Measurements from ENCODE around the gene SLC26A3. TPM values are rescaled to one million over a fixed set of nuclear protein-coding genes. Genes with fewer than 3 reads are reported as not detected.

SLC26A3 gene
- total RNA-seq, 1 experiment from 2014 or later, result not detected

DNA sequence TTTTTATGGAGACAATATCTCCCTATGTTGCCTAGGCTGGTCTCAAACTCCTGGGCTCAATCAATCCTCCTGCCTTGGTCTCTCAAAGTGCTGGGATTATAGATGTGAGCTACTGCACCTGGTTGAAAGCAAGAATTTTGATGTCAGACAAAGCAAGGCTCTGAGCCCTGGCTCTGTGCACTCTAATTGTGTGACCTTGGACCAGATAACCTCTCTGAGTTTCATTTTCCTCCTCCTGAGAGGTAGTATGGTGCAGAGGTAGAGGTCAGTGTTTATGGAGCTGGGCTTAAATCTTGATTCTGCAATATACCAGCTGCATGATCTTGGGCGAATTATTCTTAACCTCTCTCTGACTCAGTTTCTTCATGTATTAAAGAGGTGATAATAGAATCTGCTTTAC is 31.4 kb upstream of the SLC26A3 start:
- no TSS peak for BruUV-seq (replicated peaks)
- no peak overlapping the region for H3K9ac ChIP-seq (ENCODE audit: low read length)
- ChIA-PET POLR2A (ENCODE audit: unreplicated experiment) (interaction anchor here (0.7 kb wide), 1 partner anchor 689 kb away, joined by 4 read pairs; no protein-coding TSS in a partner anchor), CTCF (no interaction called here)
- H3K4me2 ChIP-seq (ENCODE audit: low read length), result no peak overlapping the region
- H3K4me3 ChIP-seq (ENCODE audit: low read length), result no peak overlapping the region
- no peak for TF ChIP-seq EZH2phosphoT487 (IDR thresholded peaks at IDR 0.05; ENCODE audit: borderline replicate concordance, low read length)
- TF ChIP-seq EZH2 (IDR thresholded peaks at IDR 0.05; ENCODE audit: low read length, unreplicated experiment), result no peak
- TF ChIP-seq, protein P1, sequence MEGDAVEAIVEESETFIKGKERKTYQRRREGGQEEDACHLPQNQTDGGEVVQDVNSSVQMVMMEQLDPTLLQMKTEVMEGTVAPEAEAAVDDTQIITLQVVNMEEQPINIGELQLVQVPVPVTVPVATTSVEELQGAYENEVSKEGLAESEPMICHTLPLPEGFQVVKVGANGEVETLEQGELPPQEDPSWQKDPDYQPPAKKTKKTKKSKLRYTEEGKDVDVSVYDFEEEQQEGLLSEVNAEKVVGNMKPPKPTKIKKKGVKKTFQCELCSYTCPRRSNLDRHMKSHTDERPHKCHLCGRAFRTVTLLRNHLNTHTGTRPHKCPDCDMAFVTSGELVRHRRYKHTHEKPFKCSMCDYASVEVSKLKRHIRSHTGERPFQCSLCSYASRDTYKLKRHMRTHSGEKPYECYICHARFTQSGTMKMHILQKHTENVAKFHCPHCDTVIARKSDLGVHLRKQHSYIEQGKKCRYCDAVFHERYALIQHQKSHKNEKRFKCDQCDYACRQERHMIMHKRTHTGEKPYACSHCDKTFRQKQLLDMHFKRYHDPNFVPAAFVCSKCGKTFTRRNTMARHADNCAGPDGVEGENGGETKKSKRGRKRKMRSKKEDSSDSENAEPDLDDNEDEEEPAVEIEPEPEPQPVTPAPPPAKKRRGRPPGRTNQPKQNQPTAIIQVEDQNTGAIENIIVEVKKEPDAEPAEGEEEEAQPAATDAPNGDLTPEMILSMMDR (conservative IDR thresholded peaks at IDR 0.05; ENCODE audit: low read depth, low read length), result no peak
- no peak for DNase-seq
- H3K79me2 ChIP-seq (ENCODE audit: low read length), result no peaks in the 10 kb centered on the region
- H3K4me1 ChIP-seq (ENCODE audit: insufficient read depth, low read length), result no peaks in the 10 kb centered on the region
- H4K20me1 ChIP-seq (ENCODE audit: low read length), result no peaks in the 10 kb centered on the region
- H3K27me3 ChIP-seq (ENCODE audit: low read length), result peaks cover 32% of the 10 kb centered on the region
- H3K9me3 ChIP-seq (ENCODE audit: low read length), result no peaks in the 10 kb centered on the region
- no peak for ATAC-seq
- intact Hi-C loops (cut with micrococcal nuclease), result no loop called here
- no peak overlapping the region for H3K27ac ChIP-seq (ENCODE audit: low read length)
- H3K36me3 ChIP-seq (ENCODE audit: low read depth, low read length), result no peaks in the 10 kb centered on the region
- H3F3A ChIP-seq (ENCODE audit: low read length, unreplicated experiment), result no peaks in the 10 kb centered on the region
- no peak overlapping the region for H2AFZ ChIP-seq (ENCODE audit: low read length)
- no peaks in the 10 kb centered on the region for H3K9me2 ChIP-seq (replicated peaks; ENCODE audit: low read length)

- BruUV-seq (replicated peaks), result no TSS peak
- no peak overlapping the region for H3K27ac ChIP-seq (ENCODE audit: low read length)
- no peaks in the 10 kb centered on the region for H3F3A ChIP-seq (ENCODE audit: low read length, unreplicated experiment)
- no peak overlapping the region for H2AFZ ChIP-seq (ENCODE audit: low read length)
- no peaks in the 10 kb centered on the region for H3K79me2 ChIP-seq (ENCODE audit: low read length)
- H3K9me2 ChIP-seq (replicated peaks; ENCODE audit: low read length), result no peaks in the 10 kb centered on the region
- no peak overlapping the region for H3K9ac ChIP-seq (ENCODE audit: low read length)
- no peak overlapping the region for H3K4me3 ChIP-seq (ENCODE audit: low read length)
- ATAC-seq (no peak), DNase-seq (no peak)
- H4K20me1 ChIP-seq (ENCODE audit: low read length), result no peaks in the 10 kb centered on the region
- no peaks in the 10 kb centered on the region for H3K4me1 ChIP-seq (ENCODE audit: insufficient read depth, low read length)
- ChIA-PET POLR2A (ENCODE audit: unreplicated experiment) (no interaction called here), CTCF (no interaction called here)
- no peaks in the 10 kb centered on the region for H3K9me3 ChIP-seq (ENCODE audit: low read length)
- H3K27me3 ChIP-seq (ENCODE audit: low read length), result peaks cover 32% of the 10 kb centered on the region
- intact Hi-C loops (cut with micrococcal nuclease), result no loop called here
- TF ChIP-seq, protein P1 (conservative IDR thresholded peaks at IDR 0.05; ENCODE audit: low read depth, low read length), result no peak
- TF ChIP-seq EZH2phosphoT487 (IDR thresholded peaks at IDR 0.05; ENCODE audit: borderline replicate concordance, low read length) (no peak), EZH2 (IDR thresholded peaks at IDR 0.05; ENCODE audit: low read length, unreplicated experiment) (no peak)
- H3K36me3 ChIP-seq (ENCODE audit: low read depth, low read length), result no peaks in the 10 kb centered on the region
- no peak overlapping the region for H3K4me2 ChIP-seq (ENCODE audit: low read length)
Measured at GRCh38 chr7:107833684-107834106, 30.7 kb upstream of the SLC26A3 start.

GRCh38 chr7:107830420-107830819 is 27.4 kb upstream of the SLC26A3 start:
- POLR2A ChIA-PET (ENCODE audit: unreplicated experiment), result no interaction called here

More at GRCh38 chr7:107830420-107830819, 27.4 kb upstream of the SLC26A3 start:
- Histone ChIP-seq H3K4me3 (ENCODE audit: low read length) (no peak overlapping the region), H2AFZ (ENCODE audit: low read length) (no peak overlapping the region), H3K27ac (ENCODE audit: low read length) (no peak overlapping the region), H3K79me2 (ENCODE audit: low read length) (no peaks in the 10 kb centered on the region), H3K36me3 (ENCODE audit: low read depth, low read length) (no peaks in the 10 kb centered on the region), H3K9me2 (replicated peaks; ENCODE audit: low read length) (no peaks in the 10 kb centered on the region), H3K9ac (ENCODE audit: low read length) (no peak overlapping the region), H3F3A (ENCODE audit: low read length, unreplicated experiment) (no peaks in the 10 kb centered on the region), H3K9me3 (ENCODE audit: low read length) (no peaks in the 10 kb centered on the region), H3K4me1 (ENCODE audit: insufficient read depth, low read length) (no peaks in the 10 kb centered on the region), H4K20me1 (ENCODE audit: low read length) (no peaks in the 10 kb centered on the region), H3K4me2 (ENCODE audit: low read length) (no peak overlapping the region), H3K27me3 (ENCODE audit: low read length) (peaks cover 23% of the 10 kb centered on the region)
- BruUV-seq (replicated peaks), result no TSS peak
- TF ChIP-seq EZH2phosphoT487 (IDR thresholded peaks at IDR 0.05; ENCODE audit: borderline replicate concordance, low read length) (no peak), EZH2 (IDR thresholded peaks at IDR 0.05; ENCODE audit: low read length, unreplicated experiment) (no peak)
- TF ChIP-seq, protein P1 (conservative IDR thresholded peaks at IDR 0.05; ENCODE audit: low read depth, low read length), result no peak
- no peak for ATAC-seq
- CTCF ChIA-PET, result interaction anchor here (1.0 kb wide), 1 partner anchor 44 kb away, joined by 3 read pairs; no protein-coding TSS in a partner anchor
- no peak for DNase-seq
- intact Hi-C loops (cut with micrococcal nuclease), result no loop called here

Data from PC-3 (cell line).